ENCODE measurements around the gene OCA2.
"Not testable (repeated sequence)": the region's sequence is repeated elsewhere in the genome, so short reads cannot be mapped to it uniquely, and the experiment has no call there.

The OCA2 gene

GRCh38 chr15:27804569-27805260 lies 294.4 kb downstream of the OCA2 start:
- DNase-seq: no peak

- no peak for DNase-seq
Measured at GRCh38 chr15:27798807-27799206, 300.3 kb downstream of the OCA2 start.

- DNase-seq: no peak
Measured at GRCh38 chr15:27797765-27798164, 301.4 kb downstream of the OCA2 start.

GRCh38 chr15:27796405-27797320 lies 302.5 kb downstream of the OCA2 start:
- DNase-seq: no peak

GRCh38 chr15:27792756-27793264 lies 306.3 kb downstream of the OCA2 start:
- no peak for DNase-seq

- DNase-seq: no peak
Measured at GRCh38 chr15:27790270-27790669, 308.8 kb downstream of the OCA2 start.

- no peak for DNase-seq
Measured at GRCh38 chr15:27787931-27788330, 311.2 kb downstream of the OCA2 start.

GRCh38 chr15:27784107-27784506 lies 315.0 kb downstream of the OCA2 start:
- no peak for DNase-seq

- DNase-seq: no peak
Measured at GRCh38 chr15:27783678-27784077, 315.4 kb downstream of the OCA2 start.

- no peak for DNase-seq
Measured at GRCh38 chr15:27782125-27782524, 317.0 kb downstream of the OCA2 start.

- no peak for DNase-seq
Measured at GRCh38 chr15:27776501-27776900, 322.6 kb downstream of the OCA2 start.

- DNase-seq: no peak
Measured at GRCh38 chr15:27774638-27775037, 324.5 kb downstream of the OCA2 start.

- no peak for DNase-seq
Measured at GRCh38 chr15:27774191-27774590, 324.9 kb downstream of the OCA2 start.

- no peak for DNase-seq
Measured at GRCh38 chr15:27771892-27772291, 327.2 kb downstream of the OCA2 start.

GRCh38 chr15:27770769-27771554 lies 328.2 kb downstream of the OCA2 start:
- no peak for DNase-seq

- DNase-seq: no peak
Measured at GRCh38 chr15:27770086-27770607, 329.0 kb downstream of the OCA2 start.

GRCh38 chr15:27769652-27770051 lies 329.5 kb downstream of the OCA2 start:
- no peak for DNase-seq

GRCh38 chr15:27768732-27769475 lies 330.2 kb downstream of the OCA2 start:
- no peak for DNase-seq

- DNase-seq: no peak
Measured at GRCh38 chr15:27767918-27768640, 331.0 kb downstream of the OCA2 start.

GRCh38 chr15:27767430-27767829 lies 331.7 kb downstream of the OCA2 start:
- not testable (repeated sequence) for DNase-seq

GRCh38 chr15:27764339-27764738 lies 334.8 kb downstream of the OCA2 start:
- DNase-seq: no peak
